Gastrocnemius medialis (tissue), 4 donors: ENCODE data around the gene BBS10. TPM values are rescaled to one million over a fixed set of nuclear protein-coding genes. Genes with fewer than 3 reads are reported as not detected.

Experiments used
- ATAC-seq, 2 donors: fragments of 150-250 bp; one replicate each; pipeline ENCODE4 v1.9.1; 2016
- DNase-seq, 2 donors: peaks; one replicate each; pipeline ENCODE4 v3.0.0-alpha.2; 2019
- H3K27ac ChIP-seq, 4 donors: fragments of 200-600 bp; sonication (generic); 1 replicate in 1 of 4; 2 replicates in 3 of 4; pipeline ENCODE4 v1.5.1; 2016 to 2018; ENCODE audit warnings: mild to moderate bottlenecking in 2 of 4, moderate library complexity in 1 of 4
- H3K27me3 ChIP-seq, 3 donors: fragments of 200-600 bp; sonication (generic) in 2 of 3; 1 replicate in 1 of 3; 2 replicates in 2 of 3; pipeline versions ENCODE4 v1.5.1 to v1.6.0; 2016 to 2019; ENCODE audit warnings: mild to moderate bottlenecking in 1 of 3, moderate library complexity in 1 of 3
- H3K36me3 ChIP-seq, 2 donors: fragments of 200-600 bp; sonication (generic) in 1 of 2; one replicate each; pipeline ENCODE4 v1.5.1; 2017 to 2018
- H3K4me1 ChIP-seq, 2 donors: fragments of 200-600 bp; sonication (generic) in 1 of 2; one replicate each; pipeline ENCODE4 v1.5.1; 2016 to 2017; ENCODE audit warnings: mild to moderate bottlenecking in 2 of 2
- H3K4me3 ChIP-seq, 4 donors: fragments of 200-600 bp; sonication (generic) in 3 of 4; 1 replicate in 1 of 4; 2 replicates in 3 of 4; pipeline ENCODE4 v1.5.1; 2016 to 2019; ENCODE audit warnings: mild to moderate bottlenecking in 2 of 4
- H3K9me3 ChIP-seq, 3 donors: fragments of 200-600 bp; sonication (generic) in 2 of 3; 1 replicate in 1 of 3; 2 replicates in 2 of 3; pipeline ENCODE4 v1.5.1; 2016 to 2019
- POLR2A ChIP-seq, 2 donors: fragments of 450-650 bp; IDR thresholded peaks; one replicate each; pipeline ENCODE4 v1.6.1; 2017; ENCODE audit warnings: antibody characterized with exemption in 2 of 2, mild to moderate bottlenecking in 2 of 2, moderate library complexity in 2 of 2
- in situ Hi-C, 4 donors: fragments of 200-750 bp; cut with MboI; loops; one replicate each; pipeline versions ENCODE4 v1.15.0 to v1.8.0; 2017; ENCODE audit warnings: low sequenced_read_pairs in 4 of 4
- intact Hi-C: fragments of 100-400 bp; cut with DNase I; formaldehyde crosslinking; loops from one replicate; pipeline ENCODE4 v1.15.1; 2023; ENCODE audit warnings: low total_unique reads
- total RNA-seq, 4 donors: library from RNA; depleted of rRNA; stranded (reverse); fragments of >200 nt; gene quantifications; one replicate each; pipeline versions ENCODE4 v1.1.0 to v1.2.3, GENCODE V29; 2016
- TF ChIP-seq, protein P1 (sequence below), 5 experiments: fragments of 450-650 bp in 3 of 5; fragments of 200-600 bp in 2 of 5; sonication (generic) in 2 of 5; IDR thresholded peaks in 4 of 5; conservative IDR thresholded peaks in 1 of 5; 1 replicate in 4 of 5; 2 replicates in 1 of 5; pipeline ENCODE4 v1.5.1; 2016 to 2019; ENCODE audit warnings: antibody characterized with exemption in 5 of 5, mild to moderate bottlenecking in 3 of 5, moderate library complexity in 3 of 5

Gene BBS10
- total RNA-seq, 4 donors from 2014 or later: 9.0 to 17.5 (median 11.5) TPM

DNA sequence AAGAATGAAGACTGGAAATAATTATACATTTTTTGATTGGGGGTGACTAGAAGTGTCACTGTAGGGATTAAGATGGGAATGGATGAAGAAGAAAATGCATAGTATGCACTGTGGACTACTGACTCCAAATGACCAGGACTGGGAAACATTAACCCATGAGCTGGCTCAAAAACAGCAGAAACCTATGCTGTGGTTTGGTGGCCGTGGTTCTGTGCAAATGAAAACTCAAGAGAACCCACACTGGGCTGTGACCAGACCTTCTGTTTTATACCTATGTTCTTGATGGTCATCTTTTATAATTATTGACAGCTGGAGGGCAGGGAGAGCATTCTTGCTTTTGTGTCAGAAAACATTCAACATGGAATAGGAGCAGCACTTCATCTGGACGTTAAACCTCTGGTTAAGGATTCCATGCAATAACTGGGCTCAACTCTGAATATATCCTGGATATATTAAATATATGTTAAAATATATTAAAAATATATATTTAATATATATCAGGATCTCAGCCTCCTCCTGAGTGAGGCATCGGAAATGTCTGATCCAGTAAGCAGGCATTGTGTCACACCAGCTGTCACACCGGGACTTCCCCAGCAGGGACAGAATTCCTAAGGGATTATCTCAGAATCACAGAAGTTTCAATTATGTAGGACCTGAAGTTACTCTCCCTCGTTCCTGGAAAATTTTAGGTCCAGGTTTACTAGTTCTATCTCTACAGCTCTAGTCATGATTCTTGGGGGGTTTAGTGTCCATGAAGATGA is 48.5 kb downstream of the BBS10 start:
- Histone ChIP-seq H3K27me3 (no peaks in the 10 kb centered on the region), H3K4me3 (no peak overlapping the region)
- peak; percentile 71 to 81 for ATAC-seq

More for the DNA sequence above, 48.5 kb downstream of the BBS10 start:
- in situ Hi-C loops (no loop called here), intact Hi-C loops (no loop called here)
- no peak overlapping the region for H3K27ac ChIP-seq
- DNase-seq: peak in 1 of 2 donors; percentile 30
- no peaks in the 10 kb centered on the region for H3K36me3 ChIP-seq
- H3K4me1 ChIP-seq: no peaks in the 10 kb centered on the region
- TF ChIP-seq POLR2A (IDR thresholded peaks at IDR 0.05): no peak
- TF ChIP-seq, protein P1, sequence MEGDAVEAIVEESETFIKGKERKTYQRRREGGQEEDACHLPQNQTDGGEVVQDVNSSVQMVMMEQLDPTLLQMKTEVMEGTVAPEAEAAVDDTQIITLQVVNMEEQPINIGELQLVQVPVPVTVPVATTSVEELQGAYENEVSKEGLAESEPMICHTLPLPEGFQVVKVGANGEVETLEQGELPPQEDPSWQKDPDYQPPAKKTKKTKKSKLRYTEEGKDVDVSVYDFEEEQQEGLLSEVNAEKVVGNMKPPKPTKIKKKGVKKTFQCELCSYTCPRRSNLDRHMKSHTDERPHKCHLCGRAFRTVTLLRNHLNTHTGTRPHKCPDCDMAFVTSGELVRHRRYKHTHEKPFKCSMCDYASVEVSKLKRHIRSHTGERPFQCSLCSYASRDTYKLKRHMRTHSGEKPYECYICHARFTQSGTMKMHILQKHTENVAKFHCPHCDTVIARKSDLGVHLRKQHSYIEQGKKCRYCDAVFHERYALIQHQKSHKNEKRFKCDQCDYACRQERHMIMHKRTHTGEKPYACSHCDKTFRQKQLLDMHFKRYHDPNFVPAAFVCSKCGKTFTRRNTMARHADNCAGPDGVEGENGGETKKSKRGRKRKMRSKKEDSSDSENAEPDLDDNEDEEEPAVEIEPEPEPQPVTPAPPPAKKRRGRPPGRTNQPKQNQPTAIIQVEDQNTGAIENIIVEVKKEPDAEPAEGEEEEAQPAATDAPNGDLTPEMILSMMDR (IDR thresholded peaks at IDR 0.05 in 4 of 5, conservative IDR thresholded peaks at IDR 0.05 in 1 of 5): no peak
- no peaks in the 10 kb centered on the region for H3K9me3 ChIP-seq

Other genes with a start within 250 kb of the BBS10 start
- 10 to 100 TPM; 25.6 to 46.0 (median 43.4) TPM for gene OSBPL8, start 211.4 kb upstream of the BBS10 start, total RNA-seq